T-helper 2 cell treated with Interferon-gamma antibody and Interleukin-4, amounts not matched to agents 100 ng/mL and 5 ng/mL, for 36 hours (primary cell): ENCODE results near the gene CACNG7. TPM values are rescaled to one million over a fixed set of nuclear protein-coding genes. Genes with fewer than 3 reads are reported as not detected.
"Not testable (repeated sequence)": the region's sequence is repeated elsewhere in the genome, so short reads cannot be mapped to it uniquely, and the experiment has no call there.

ENCODE experiments used
- intact Hi-C: fragments of 100-400 bp; cut with micrococcal nuclease; formaldehyde crosslinking; loops from one replicate; pipeline ENCODE4 v1.15.1; 2023
- total RNA-seq: library from RNA; stranded (reverse); gene quantifications from 2 replicates; pipeline ENCODE4 v1.2.3, GENCODE V29; 2022

CACNG7 gene
- total RNA-seq, 1 donor from 2014 or later = not detected

DNA sequence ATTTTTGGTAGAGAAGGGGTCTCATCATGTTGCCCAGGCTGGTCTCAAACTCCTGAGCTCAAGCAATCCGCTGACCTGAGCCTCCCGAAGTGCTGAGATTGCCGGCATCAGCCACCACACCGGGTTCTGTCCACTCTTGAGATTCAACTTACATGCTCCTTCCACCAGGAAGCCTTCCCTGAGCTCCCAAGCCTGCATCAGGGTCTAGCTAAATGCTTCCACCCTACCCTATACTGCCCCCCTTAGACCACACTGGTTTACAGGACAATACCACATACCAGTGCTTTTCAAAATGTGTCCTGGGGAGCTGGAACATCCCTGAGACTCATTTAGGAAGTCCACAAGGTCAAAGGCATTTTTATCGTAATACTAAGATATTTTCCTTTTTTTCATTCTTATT is 38.5 kb downstream of the CACNG7 start:
- intact Hi-C loops = no loop called here

DNA sequence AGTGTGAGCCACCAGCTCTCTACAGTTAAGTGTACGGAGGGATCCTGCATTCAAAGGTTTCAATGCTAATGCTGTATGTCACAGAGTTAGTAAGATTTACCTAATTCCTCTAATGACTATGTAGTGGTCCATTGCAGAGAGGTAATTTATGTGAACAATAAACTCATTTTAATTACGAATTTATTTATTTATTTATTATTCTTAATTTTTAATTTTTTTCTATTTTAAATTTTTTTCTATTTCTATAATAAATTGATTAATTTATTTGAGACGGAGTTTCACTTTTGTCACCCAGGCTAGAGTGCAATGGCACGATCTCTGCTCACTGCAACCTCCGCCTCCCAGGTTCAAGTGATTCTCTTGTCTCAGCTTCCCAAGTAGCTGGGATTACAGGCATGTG is 39.5 kb downstream of the CACNG7 start:
- intact Hi-C loops = not testable (repeated sequence)

- intact Hi-C loops = no loop called here
These were observed 42.4 kb downstream of the CACNG7 start for GRCh38 chr19:53951436-53951835.

- intact Hi-C loops = no loop called here
These were observed 42.9 kb downstream of the CACNG7 start for GRCh38 chr19:53951947-53952346.

DNA sequence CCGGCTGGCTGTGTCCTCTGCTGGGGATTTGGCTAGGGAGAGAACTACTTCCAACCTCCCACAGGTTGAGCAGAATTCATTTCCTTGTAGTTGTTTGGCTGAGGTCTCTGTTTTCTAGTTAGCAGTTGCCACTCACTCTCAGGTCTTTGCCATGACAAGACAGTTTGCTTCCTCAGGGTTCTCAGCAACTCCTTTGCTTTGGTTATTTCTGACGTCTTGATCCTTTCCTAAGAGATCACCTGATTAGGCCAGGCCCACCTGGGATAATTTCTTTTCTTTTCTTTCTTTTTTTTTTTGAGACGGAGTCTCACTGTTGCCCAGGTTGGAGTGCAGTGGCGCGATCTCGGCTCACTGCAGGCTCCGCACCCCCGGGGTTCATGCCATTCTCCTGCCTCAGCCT is 44.3 kb downstream of the CACNG7 start:
- intact Hi-C loops = no loop called here

DNA sequence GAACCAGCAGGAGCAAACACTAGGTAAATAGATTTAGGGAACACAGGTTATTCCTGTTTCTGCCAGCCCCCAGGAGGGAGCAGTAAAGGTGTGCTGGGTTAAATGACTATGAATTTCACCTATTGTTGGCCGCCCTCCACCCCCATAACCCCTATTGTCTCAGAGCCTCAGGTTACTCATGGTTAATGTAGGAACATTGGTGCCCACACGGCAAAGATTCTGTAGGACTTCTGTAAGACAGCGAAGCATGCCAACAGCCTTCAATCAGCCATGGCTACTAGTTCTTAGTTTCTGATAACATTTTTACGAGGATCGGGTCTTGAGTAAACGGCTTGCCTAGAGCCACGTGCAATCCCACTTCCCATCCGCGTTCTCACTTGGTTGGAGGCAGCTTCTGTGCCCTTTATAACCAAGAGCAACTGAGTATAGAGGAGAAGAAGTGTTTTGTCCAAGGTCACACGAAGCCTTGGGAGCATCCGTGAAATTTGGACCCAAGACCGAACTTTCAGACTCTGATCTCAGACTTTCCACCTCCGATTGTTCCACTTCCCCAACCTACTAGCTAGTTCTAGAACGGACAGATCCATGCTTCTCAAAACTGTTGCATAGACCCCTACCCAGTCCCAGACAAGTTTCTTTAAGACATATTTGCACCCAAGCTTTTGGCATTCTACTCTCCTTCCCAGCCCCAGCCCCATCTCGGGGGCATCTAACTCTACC is 48.5 kb downstream of the CACNG7 start:
- intact Hi-C loops = no loop called here

DNA sequence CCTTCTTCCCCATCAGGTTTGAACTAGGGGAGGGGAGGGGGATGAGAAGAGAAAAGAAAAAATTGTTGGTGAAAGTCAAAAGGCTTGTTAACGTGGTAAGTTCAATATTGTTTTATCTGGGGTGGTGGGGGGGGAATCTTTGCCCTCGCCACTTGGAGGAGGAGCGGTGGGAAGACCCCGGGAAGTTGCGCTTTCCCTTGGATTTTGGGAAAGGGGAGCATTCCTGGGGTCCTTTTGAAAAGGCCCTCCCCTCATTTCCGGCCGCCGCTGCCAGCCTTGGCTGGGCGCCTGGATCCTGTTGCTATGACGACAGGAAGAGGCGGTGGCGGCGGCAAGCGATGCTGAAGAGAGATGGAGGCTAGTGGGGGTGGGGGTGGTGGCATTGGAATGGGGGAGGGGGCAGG is 49.1 kb downstream of the CACNG7 start:
- intact Hi-C loops = no loop called here

DNA sequence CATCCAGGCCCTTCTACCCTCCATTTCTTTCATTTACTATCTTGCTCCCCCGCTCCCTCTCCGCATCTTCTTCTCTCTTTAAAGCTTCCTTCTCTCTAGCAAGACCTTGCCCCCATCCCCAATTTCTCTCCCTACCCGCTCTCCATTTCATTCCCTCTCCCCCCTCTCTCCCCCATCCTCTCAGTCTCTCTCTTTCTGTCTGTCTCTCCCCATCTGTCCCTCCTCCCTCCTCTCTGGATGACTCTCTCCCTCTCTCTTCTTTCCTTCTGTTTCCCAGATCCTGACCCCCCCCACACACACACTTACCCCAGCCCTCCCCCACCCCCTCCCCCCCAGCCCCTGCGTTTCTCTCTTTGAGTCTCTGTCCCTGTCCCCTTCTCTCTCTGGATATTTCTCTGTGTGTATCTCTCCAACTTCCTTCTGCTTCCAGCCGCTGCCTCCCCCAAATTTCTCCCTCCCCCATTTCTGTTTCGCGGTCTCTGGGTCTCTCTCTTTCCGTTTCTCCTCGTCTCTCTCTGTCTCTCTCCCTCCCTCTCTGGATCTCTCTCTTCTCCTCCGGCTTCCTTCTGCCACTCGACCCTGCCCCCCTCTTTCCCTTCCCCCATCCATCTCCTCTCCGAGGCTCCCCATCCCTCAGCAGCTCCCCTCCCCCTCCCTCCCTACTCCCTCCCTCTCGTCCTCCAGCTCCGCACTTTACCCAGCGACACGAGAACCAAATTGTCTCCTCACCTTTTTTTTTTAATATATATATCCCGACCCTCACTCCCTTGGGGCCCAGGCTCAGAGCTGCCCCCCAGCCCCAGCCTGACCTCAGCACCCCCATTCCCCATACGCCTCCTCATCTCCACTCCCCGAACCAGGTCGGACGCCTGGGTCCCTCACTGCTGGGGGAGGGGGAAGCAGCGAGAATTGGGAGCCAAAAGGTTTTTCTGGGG is 50.0 kb downstream of the CACNG7 start:
- intact Hi-C loops = no loop called here

GRCh38 chr19:53960187-53960586 is 51.1 kb downstream of the CACNG7 start:
- intact Hi-C loops = no loop called here

GRCh38 chr19:53960886-53961285 is 51.8 kb downstream of the CACNG7 start:
- intact Hi-C loops = no loop called here

DNA sequence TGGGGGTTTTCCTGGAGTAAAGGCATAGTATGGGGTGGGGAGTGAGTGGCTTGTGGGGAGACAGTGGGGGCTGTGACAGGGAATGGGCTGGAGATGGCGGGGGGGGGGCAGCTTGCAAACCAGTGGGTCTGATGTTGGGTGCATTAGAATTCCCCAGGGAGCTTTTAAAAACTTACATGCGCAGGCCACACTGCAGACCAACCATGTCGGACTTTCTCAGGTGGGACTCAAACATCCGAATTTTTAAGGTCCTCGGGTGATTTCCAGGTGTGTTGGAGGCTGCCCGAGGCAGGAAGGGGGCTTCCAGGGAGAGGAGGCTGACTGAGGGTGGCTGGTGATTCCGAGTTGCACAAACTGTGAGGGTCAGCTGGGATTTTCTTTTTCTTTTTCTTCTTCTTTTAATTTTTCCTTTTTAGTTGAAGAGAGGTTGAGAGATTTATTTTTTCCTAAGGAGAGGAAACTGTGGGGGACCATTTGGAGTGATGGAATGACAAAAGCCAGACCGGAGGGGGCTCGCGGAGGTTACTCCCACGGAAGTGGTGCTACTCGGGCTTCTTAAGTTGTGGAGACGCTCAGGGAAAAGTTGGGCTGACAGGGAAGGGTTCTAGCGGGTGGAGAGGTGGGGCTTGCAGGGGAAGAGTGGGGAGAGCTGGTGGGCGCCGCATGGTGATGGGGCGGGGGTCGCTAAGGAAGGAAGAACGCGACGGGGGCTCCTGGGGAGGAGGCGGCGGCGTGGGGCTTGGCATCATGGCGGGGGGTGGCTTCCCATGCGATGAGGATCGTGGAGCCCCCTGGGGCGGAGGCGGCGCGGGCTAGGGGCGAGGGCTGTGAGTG is 52.7 kb downstream of the CACNG7 start:
- intact Hi-C loops = no loop called here

DNA sequence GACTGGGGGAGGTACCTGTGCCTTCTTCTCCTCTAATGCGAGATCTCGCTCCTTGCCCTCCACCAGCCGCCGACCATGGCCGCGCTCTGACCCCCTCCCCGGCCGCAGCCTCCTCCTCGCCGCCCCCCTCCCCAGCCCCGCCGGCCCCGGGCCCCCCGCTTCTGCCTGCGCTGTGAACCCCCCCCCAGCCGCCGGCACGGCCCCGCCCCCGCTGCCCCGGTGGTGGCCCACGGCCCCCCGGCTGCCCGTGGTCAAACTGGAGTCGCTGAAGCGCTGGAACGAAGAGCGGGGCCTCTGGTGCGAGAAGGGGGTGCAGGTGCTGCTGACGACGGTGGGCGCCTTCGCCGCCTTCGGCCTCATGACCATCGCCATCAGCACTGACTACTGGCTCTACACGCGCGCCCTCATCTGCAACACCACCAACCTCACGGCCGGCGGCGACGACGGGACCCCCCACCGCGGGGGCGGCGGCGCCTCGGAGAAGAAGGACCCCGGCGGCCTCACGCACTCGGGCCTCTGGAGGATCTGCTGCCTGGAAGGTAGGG is 53.9 kb downstream of the CACNG7 start, which contains the start of gene CACNG8:
Gene CACNG8 (plus strand): TSS at position 51 of the 545 bp plus-strand sequence.
- intact Hi-C loops = no loop called here

GRCh38 chr19:53965091-53965490 is 56.0 kb downstream of the CACNG7 start:
- intact Hi-C loops = no loop called here

GRCh38 chr19:53966931-53967330 is 57.9 kb downstream of the CACNG7 start:
- intact Hi-C loops = no loop called here

DNA sequence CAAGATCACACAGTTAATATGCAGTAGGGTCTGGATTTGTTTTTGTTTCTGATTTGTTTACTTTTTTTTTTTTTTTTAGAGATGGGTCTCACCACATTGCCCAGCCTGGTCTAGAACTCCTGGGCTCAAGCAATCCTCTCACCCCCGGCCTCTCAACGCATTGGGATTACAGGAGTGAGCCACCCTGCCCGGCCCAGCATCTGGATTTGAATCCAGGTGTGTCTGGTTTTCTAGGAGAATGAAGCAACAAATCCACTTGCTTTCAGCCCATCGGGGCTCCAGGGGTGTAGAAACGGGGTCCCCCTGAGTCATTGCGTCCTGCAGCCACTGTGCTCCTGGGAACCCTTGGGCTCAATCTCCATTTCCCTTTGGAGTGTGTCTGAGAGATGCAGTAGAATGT is 60.3 kb downstream of the CACNG7 start:
- intact Hi-C loops = no loop called here

DNA sequence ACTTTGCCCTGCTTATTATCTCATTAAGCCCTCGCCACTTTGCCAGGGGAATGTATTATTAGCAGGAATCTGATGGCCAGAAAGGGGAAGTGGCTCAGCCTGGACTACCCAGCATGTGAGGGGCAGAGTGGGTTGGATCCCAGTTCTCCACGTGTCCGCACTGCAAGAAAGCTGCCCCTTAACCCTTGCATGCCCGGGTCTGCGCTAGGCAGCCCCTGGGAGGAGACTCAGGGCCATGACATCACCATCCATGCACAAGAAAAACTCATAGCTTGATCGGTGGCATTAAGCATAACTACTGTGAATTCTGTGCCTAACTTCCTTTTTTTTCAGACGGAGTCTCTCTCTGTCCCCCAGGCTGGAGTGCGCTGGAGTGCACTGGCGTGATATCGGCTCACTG is 62.6 kb downstream of the CACNG7 start:
- intact Hi-C loops = no loop called here

GRCh38 chr19:53977429-53977990 is 68.4 kb downstream of the CACNG7 start:
- intact Hi-C loops = no loop called here

DNA sequence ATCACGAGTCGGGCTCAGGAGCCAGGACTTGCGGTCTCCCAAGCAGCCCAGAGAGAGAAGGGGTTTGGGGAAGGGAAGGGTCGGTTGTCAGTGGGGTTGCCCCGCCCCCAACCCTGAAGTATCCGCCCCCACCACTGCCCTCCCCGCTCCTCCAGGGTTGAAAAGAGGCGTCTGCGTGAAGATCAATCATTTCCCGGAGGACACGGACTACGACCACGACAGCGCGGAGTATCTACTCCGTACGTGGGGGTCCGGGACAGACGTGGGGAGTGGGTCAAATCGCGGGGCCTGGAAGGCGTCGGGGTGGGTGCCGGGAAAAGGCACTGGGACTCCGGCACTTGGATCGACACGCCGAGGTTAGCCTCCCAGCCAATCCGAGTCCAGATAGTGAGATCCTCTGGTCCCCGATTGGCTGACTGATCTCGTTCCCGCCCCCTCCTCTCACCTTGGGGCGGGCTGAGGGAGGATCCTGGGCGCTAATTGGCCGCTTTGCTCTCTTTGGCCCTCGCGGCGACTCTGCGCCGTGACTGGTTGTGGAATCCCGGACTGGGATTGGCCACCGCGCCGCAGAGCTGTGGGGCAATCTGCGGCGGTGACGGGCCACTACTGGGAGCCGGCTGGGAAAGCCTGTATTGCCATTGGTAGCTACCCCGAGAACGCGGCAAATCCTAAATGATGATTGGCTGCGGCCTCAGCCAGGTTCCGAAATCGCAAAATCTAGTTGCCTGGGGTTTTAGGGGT is 69.1 kb downstream of the CACNG7 start:
- intact Hi-C loops = no loop called here

- intact Hi-C loops = no loop called here
These were observed 70.1 kb downstream of the CACNG7 start for GRCh38 chr19:53978975-53979801.
